Neural cell (in vitro differentiated cells): ENCODE results near the gene ZSWIM1.

Experiments
- CTCF ChIP-seq: fragments of 450-650 bp; IDR thresholded peaks from 2 replicates; pipeline ENCODE4 v1.5.1; 2014; ENCODE audit warnings: antibody characterized with exemption, mild to moderate bottlenecking, moderate library complexity; ENCODE audit not compliant: poor library complexity, severe bottlenecking
- EP300 ChIP-seq: fragments of 450-650 bp; conservative IDR thresholded peaks from 2 replicates; pipeline ENCODE4 v1.6.1; 2014; ENCODE audit warnings: antibody characterized with exemption, mild to moderate bottlenecking, moderate library complexity; ENCODE audit not compliant: poor library complexity, severe bottlenecking
- EZH2 ChIP-seq: fragments of 200-600, 300-800 bp; shearing (Covaris generic), sonication (generic); IDR thresholded peaks from 2 replicates; pipeline ENCODE4 v1.6.1; 2014; ENCODE audit warnings: antibody characterized with exemption, low read length, borderline replicate concordance, mild to moderate bottlenecking; ENCODE audit not compliant: insufficient read depth, poor library complexity, severe bottlenecking
- POLR2AphosphoS5 ChIP-seq: IDR thresholded peaks from 2 replicates; pipeline ENCODE4 v1.6.1; 2012
- RAD21 ChIP-seq: fragments of 450-650 bp; conservative IDR thresholded peaks from 2 replicates; pipeline ENCODE4 v1.6.1; 2014; ENCODE audit warnings: antibody characterized with exemption, mild to moderate bottlenecking, moderate library complexity
- REST ChIP-seq: IDR thresholded peaks from 2 replicates; pipeline ENCODE4 v1.6.1; 2012; ENCODE audit warnings: borderline replicate concordance
- TAF1 ChIP-seq: IDR thresholded peaks from 2 replicates; pipeline ENCODE4 v1.6.1; 2012; ENCODE audit warnings: low read depth

GRCh38 chr20:45924391-45925261 is 43.6 kb downstream of the ZSWIM1 start:
- no peak for TF ChIP-seq POLR2AphosphoS5
- TF ChIP-seq RAD21: no peak
- no peak for TF ChIP-seq CTCF
- no peak for TF ChIP-seq EP300
- TF ChIP-seq EZH2: no peak
- no peak for TF ChIP-seq TAF1
- TF ChIP-seq REST: no peak
